ENCODE measurements around the gene KRT15. TPM values are rescaled to one million over a fixed set of nuclear protein-coding genes. Genes with fewer than 3 reads are reported as not detected.

KRT15 gene
- total RNA-seq, 1 donor from 2014 or later: 0.79 TPM

GRCh38 chr17:41551365-41551764, 32.7 kb upstream of the KRT15 start:
- H3K9me3 ChIP-seq (ENCODE audit: insufficient read depth, low read depth, low read length): no peaks in the 10 kb centered on the region
- TF ChIP-seq EZH2 (IDR thresholded peaks at IDR 0.05; ENCODE audit: insufficient read depth, low read length): no peak
- TF ChIP-seq, protein P1, sequence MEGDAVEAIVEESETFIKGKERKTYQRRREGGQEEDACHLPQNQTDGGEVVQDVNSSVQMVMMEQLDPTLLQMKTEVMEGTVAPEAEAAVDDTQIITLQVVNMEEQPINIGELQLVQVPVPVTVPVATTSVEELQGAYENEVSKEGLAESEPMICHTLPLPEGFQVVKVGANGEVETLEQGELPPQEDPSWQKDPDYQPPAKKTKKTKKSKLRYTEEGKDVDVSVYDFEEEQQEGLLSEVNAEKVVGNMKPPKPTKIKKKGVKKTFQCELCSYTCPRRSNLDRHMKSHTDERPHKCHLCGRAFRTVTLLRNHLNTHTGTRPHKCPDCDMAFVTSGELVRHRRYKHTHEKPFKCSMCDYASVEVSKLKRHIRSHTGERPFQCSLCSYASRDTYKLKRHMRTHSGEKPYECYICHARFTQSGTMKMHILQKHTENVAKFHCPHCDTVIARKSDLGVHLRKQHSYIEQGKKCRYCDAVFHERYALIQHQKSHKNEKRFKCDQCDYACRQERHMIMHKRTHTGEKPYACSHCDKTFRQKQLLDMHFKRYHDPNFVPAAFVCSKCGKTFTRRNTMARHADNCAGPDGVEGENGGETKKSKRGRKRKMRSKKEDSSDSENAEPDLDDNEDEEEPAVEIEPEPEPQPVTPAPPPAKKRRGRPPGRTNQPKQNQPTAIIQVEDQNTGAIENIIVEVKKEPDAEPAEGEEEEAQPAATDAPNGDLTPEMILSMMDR (IDR thresholded peaks at IDR 0.05; ENCODE audit: insufficient read depth, low read depth, low read length): no peak
- H3K36me3 Mint-ChIP-seq (ENCODE audit: low read depth, unreplicated experiment): no peaks in the 10 kb centered on the region
- H3K9me3 Mint-ChIP-seq (ENCODE audit: unreplicated experiment): no peaks in the 10 kb centered on the region
- peak; percentile 52 for DNase-seq (ENCODE audit: low read depth)
- peaks cover 17% of the 10 kb centered on the region for H3K4me1 Mint-ChIP-seq (ENCODE audit: low read depth, unreplicated experiment)
- H2AFZ ChIP-seq (ENCODE audit: low read depth, low read length): no peak overlapping the region
- peaks cover 16% of the 10 kb centered on the region for H3K27me3 Mint-ChIP-seq (ENCODE audit: low read depth, unreplicated experiment)
- peaks cover 34% of the 10 kb centered on the region for H3K4me1 ChIP-seq (ENCODE audit: insufficient read depth, low read length)
- no peak overlapping the region for H3K4me3 ChIP-seq (ENCODE audit: insufficient read depth, low read depth, low read length)
- H3K4me2 ChIP-seq (ENCODE audit: low read length): no peak overlapping the region
- H3K27ac ChIP-seq (ENCODE audit: low read depth, low read length): no peak overlapping the region
- FAIRE-seq: no peak
- H4K20me1 ChIP-seq (ENCODE audit: insufficient read depth, low read length): no peaks in the 10 kb centered on the region
- no peaks in the 10 kb centered on the region for H3K36me3 ChIP-seq (ENCODE audit: insufficient read depth, low read length)
- H3K9ac ChIP-seq (ENCODE audit: low read length): no peak overlapping the region
- no peak overlapping the region for H3K4me3 Mint-ChIP-seq (ENCODE audit: unreplicated experiment)
- H3K79me2 ChIP-seq (ENCODE audit: insufficient read depth, low read length): no peaks in the 10 kb centered on the region
- H3K27me3 ChIP-seq (ENCODE audit: insufficient read depth, low read length): peaks cover 10% of the 10 kb centered on the region
- no peak overlapping the region for H3K27ac Mint-ChIP-seq (ENCODE audit: unreplicated experiment)

DNA sequence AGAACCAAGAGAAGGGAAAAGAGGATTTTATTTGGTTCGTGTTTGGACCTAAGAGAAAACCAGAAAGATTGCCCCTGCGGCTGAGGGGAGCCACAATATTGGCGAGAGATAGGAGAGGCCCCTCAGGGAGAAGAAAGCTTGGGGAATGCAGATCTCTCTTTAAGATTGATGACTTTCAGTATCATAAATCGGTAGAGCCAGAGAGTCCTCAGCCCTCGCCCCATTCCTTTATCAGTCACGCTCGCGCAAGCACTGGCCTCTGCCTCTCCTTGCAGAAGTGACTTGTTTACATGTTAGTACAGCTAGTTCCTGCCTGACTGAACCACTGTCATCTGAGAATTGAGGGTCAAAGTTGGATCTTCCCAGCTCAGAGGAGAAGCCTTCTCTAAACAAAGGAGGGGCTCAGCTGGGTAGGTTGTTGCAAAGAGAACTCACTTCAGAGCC, 30.9 kb upstream of the KRT15 start:
- Mint-ChIP-seq H3K9me3 (ENCODE audit: unreplicated experiment) (no peaks in the 10 kb centered on the region), H3K36me3 (ENCODE audit: low read depth, unreplicated experiment) (no peaks in the 10 kb centered on the region), H3K27ac (ENCODE audit: unreplicated experiment) (peak overlapping the region; percentile 81), H3K4me1 (ENCODE audit: low read depth, unreplicated experiment) (peaks cover 21% of the 10 kb centered on the region), H3K4me3 (ENCODE audit: unreplicated experiment) (no peak overlapping the region), H3K27me3 (ENCODE audit: low read depth, unreplicated experiment) (peaks cover 10% of the 10 kb centered on the region)
- no peak overlapping the region for H3K4me3 ChIP-seq (ENCODE audit: insufficient read depth, low read depth, low read length)
- no peak for FAIRE-seq
- no peaks in the 10 kb centered on the region for H3K79me2 ChIP-seq (ENCODE audit: insufficient read depth, low read length)
- no peak overlapping the region for H2AFZ ChIP-seq (ENCODE audit: low read depth, low read length)
- H3K4me2 ChIP-seq (ENCODE audit: low read length): no peak overlapping the region
- H3K27ac ChIP-seq (ENCODE audit: low read depth, low read length): no peak overlapping the region
- DNase-seq (ENCODE audit: low read depth): no peak
- TF ChIP-seq, protein P1 (IDR thresholded peaks at IDR 0.05; ENCODE audit: insufficient read depth, low read depth, low read length): no peak
- TF ChIP-seq EZH2 (IDR thresholded peaks at IDR 0.05; ENCODE audit: insufficient read depth, low read length): no peak
- peak overlapping the region; percentile 26 for H3K9ac ChIP-seq (ENCODE audit: low read length)
- H3K9me3 ChIP-seq (ENCODE audit: insufficient read depth, low read depth, low read length): no peaks in the 10 kb centered on the region
- no peaks in the 10 kb centered on the region for H3K27me3 ChIP-seq (ENCODE audit: insufficient read depth, low read length)
- H3K4me1 ChIP-seq (ENCODE audit: insufficient read depth, low read length): peaks cover 35% of the 10 kb centered on the region
- H4K20me1 ChIP-seq (ENCODE audit: insufficient read depth, low read length): no peaks in the 10 kb centered on the region
- no peaks in the 10 kb centered on the region for H3K36me3 ChIP-seq (ENCODE audit: insufficient read depth, low read length)

GRCh38 chr17:41548844-41549595, 30.3 kb upstream of the KRT15 start:
- peak overlapping the region; percentile 90 for H3K27ac ChIP-seq (ENCODE audit: low read depth, low read length)
- H2AFZ ChIP-seq (ENCODE audit: low read depth, low read length): peak overlapping the region; percentile 82
- H3K4me1 ChIP-seq (ENCODE audit: insufficient read depth, low read length): peaks cover 40% of the 10 kb centered on the region
- Mint-ChIP-seq H3K27me3 (ENCODE audit: low read depth, unreplicated experiment) (peaks cover 5% of the 10 kb centered on the region), H3K4me1 (ENCODE audit: low read depth, unreplicated experiment) (peaks cover 25% of the 10 kb centered on the region), H3K36me3 (ENCODE audit: low read depth, unreplicated experiment) (no peaks in the 10 kb centered on the region), H3K27ac (ENCODE audit: unreplicated experiment) (peak overlapping the region; percentile 81), H3K4me3 (ENCODE audit: unreplicated experiment) (peak overlapping the region; percentile 40), H3K9me3 (ENCODE audit: unreplicated experiment) (no peaks in the 10 kb centered on the region)
- no peaks in the 10 kb centered on the region for H4K20me1 ChIP-seq (ENCODE audit: insufficient read depth, low read length)
- H3K79me2 ChIP-seq (ENCODE audit: insufficient read depth, low read length): no peaks in the 10 kb centered on the region
- FAIRE-seq: no peak
- H3K4me2 ChIP-seq (ENCODE audit: low read length): peak overlapping the region; percentile 62
- H3K27me3 ChIP-seq (ENCODE audit: insufficient read depth, low read length): no peaks in the 10 kb centered on the region
- TF ChIP-seq, protein P1 (IDR thresholded peaks at IDR 0.05; ENCODE audit: insufficient read depth, low read depth, low read length): peak; percentile 95
- TF ChIP-seq EZH2 (IDR thresholded peaks at IDR 0.05; ENCODE audit: insufficient read depth, low read length): no peak
- no peak overlapping the region for H3K4me3 ChIP-seq (ENCODE audit: insufficient read depth, low read depth, low read length)
- H3K36me3 ChIP-seq (ENCODE audit: insufficient read depth, low read length): no peaks in the 10 kb centered on the region
- no peaks in the 10 kb centered on the region for H3K9me3 ChIP-seq (ENCODE audit: insufficient read depth, low read depth, low read length)
- H3K9ac ChIP-seq (ENCODE audit: low read length): peak overlapping the region; percentile 75
- DNase-seq (ENCODE audit: low read depth): peak; percentile 76

Measured in astrocyte (in vitro differentiated cells and primary cell).